Measurements from ENCODE around the gene USP6.
"Not testable (repeated sequence)": the region's sequence is repeated elsewhere in the genome, so short reads cannot be mapped to it uniquely, and the experiment has no call there.

Gene USP6

DNA sequence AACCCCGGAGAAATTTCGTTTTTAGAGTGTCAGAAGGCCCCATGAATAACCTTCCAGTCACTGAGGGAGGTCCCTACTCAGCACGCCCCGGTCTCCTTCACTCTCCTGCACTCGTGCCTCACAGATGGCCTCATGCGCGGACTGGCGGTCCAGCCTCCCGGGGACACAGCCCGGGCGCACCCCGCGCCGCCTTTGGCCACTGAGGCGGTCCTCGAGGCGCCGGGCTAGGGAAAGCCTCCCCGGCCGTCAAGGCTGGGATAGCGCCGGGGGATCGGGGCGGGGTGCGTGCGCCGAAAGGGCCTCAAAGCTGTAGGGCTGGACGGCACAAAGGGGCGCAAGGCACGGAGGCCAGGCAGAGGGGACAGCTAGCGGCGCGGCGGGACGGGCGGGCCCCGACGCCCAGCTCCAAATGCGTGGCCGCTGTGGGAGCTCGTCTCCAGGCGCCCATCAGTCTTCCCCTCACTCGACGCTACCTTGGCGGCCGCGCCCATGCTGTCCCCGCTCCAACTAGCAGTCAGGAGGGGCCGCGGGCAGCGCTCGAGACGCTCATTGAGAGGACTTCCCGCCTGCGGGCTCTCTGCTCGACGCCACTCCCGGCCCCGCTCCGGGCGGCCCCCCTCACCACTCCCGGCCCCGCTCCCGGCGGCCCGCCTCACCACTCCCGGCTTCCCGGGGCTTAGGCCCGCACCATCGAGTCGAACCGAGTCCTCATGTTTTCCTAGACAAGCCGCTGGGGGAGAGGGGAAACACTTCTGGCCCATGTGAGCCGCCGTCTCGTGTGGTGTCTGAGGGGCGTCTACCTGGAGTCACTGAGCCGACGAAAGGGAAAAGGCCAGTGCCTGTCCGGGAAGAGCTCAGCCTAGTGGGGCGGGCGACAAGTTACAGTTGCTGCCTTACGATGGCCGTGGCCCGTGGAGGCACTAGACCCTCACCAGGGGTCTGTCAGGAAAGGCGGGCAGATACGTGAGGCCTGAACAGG is at the start of gene USP6:
Gene USP6, plus strand, starts transcription at position 360 of the 979 bp plus-strand sequence. CDS start 14,336 bp downstream, outside the sequence.
- no peak for DNase-seq (ENCODE audit: low read depth)

DNA sequence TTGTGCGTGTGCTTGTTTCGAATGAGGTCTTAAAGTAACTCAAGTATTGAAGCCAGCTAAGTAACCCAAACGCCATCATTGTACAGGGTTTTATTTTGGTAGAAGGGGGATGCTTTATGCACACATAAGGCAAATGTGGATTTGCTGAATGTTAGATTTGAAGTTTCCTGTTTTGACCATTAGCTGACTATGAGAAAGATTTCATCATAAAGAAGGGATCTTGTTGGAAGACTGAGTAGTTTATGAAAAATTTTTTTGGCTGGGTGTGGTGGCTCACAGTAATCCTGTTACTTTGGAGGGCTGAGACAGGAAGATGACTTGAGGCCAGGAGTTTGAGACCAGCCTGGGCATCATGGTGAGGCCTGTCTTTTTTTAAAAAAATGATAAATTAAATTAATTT is 47.6 kb upstream of the USP6 start:
- DNase-seq (ENCODE audit: low read depth), result no peak

DNA sequence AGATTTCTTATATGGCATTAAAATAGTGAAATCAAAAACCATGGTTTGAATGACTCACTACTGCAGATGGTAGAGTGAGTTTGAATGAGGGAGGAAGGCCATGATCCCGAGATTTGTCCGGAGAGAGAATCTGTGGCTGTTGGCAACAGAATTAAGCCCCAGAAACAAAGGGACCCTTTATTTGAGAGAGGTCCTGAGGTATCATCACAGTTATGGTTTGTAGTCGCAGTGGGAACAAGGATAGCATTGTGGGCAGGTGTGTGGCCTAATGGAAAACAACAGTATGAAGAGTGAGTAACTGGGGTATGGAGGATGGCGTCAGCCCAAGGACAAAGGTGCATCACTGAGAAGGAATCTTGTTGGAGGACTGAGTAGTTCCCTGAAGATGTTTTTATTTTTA is 46.1 kb upstream of the USP6 start:
- DNase-seq (ENCODE audit: low read depth), result no peak

DNA sequence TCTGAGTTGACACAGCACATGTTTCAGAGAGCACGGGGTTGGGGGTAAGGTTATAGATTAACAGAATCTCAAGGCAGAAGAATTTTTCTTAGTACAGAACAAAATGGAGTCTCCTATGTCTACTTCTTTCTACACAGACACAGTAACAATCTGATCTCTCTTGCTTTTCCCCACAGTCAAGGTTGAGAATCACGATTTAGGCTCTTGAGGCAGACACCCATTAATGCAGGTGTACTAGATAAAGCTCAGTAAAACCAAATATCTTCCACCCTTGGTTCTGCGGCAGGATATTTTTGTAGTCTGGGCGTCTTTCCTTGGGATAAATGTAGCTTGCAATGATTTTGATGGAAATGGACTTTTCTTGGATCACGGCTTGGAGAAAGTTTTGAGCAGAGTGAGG is 40.4 kb upstream of the USP6 start:
- DNase-seq (ENCODE audit: low read depth), result not testable (repeated sequence)

DNA sequence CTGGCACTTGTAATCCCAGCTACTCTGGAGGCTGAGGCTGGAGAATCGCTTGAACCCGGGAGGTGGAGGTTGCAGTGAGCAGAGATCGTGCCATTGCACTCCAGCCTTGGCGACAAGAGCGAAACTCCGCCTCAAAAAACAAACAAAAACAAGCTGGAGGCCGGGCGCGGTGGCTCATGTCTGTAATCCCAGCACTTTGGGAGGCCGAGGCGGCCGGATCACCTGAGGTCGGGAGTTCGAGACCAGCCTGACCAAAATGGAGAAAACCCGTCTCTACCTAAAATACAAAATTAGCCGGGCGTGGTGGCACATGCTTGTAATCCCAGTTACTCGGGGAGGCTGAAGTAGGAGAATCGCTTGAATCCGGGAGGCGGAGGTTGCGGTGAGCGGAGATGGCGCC is 38.6 kb upstream of the USP6 start:
- not testable (repeated sequence) for DNase-seq (ENCODE audit: low read depth)

DNA sequence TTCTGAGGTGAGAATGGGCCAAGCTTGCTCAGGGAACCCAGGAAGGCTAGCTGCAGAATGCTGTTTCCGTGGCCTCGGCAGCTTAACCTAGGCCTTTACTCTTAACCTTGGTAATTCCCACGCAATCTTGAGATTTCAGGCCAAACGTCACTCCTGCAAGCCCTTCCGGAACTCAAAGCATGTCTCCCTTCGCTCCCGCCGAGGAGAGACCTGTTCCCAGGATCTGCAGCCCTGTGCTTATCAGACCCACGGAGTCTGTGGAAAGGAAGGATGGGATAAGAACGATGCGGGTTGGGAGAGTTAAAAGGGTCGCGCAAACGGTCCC is 38.1 kb upstream of the USP6 start:
- no peak for DNase-seq (ENCODE audit: low read depth)

DNA sequence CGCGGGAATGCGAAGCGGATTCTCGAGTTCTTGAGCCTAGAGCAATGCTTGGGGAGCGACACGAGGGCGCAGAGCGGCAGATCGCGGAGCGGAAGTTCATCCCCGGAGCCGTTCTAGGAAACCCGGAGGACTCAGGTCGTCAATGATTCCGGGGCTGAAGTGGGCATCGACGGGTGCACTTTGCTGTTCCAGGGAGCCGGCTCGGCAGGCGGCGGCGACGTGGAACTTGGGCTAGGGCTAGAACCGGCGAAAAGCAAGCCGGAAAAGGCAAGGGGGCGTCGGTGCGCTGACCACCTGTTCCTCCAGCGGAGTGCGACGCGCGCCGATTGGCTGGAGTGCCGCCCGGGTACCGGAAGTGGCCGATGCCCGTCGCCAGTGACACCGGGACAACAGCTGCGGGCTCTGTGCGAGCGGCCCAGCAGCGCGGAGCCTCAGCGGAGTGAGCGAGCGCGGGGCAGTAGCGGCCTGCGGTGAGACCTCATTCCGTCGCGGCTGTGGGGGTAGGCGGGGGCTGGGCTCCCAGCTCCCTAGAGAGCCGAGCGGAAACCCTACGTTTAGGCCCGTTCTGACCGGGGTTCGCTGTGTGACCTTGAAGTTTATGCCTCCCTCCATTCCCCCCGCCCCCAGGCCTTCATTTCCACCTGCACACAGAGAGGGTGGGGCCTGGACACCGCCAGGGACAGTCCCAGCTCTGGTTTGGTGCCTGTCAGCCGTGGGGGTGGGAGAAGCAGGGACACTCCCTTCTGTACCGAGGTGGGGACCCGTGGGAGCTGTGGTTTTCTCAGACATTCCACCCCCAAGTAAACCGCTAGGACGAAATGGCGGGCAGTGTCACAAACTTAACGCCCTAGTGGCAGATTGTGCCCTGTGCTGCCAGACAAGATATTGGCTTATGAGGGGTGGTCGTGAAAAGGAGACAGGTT is 37.5 kb upstream of the USP6 start, which contains the start of gene ZFP3:
Gene ZFP3, plus strand, starts transcription at position 362 of the 923 bp plus-strand sequence. CDS start 13,038 bp downstream, outside the sequence.
- DNase-seq (ENCODE audit: low read depth), result peak; percentile 51

DNA sequence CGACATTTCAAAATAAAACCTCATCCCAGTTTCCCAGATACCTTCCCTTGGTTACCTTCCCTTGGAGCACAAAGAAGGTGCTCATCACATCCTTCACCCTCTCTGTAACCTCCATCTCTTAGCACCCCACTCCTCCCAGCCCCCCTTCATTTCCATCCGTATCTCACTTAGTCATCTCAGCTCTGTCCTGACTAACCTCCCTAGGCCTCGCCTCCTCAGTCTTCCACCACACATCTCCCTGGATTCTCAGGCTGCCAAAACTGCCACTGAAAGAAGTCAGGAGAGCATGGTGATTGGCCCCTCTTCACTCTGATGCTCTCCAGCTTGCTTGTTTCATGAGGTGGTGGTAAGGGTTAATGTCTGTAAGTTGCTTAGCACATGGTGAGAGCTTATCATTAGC is 35.2 kb upstream of the USP6 start:
- DNase-seq (ENCODE audit: low read depth), result no peak

DNA sequence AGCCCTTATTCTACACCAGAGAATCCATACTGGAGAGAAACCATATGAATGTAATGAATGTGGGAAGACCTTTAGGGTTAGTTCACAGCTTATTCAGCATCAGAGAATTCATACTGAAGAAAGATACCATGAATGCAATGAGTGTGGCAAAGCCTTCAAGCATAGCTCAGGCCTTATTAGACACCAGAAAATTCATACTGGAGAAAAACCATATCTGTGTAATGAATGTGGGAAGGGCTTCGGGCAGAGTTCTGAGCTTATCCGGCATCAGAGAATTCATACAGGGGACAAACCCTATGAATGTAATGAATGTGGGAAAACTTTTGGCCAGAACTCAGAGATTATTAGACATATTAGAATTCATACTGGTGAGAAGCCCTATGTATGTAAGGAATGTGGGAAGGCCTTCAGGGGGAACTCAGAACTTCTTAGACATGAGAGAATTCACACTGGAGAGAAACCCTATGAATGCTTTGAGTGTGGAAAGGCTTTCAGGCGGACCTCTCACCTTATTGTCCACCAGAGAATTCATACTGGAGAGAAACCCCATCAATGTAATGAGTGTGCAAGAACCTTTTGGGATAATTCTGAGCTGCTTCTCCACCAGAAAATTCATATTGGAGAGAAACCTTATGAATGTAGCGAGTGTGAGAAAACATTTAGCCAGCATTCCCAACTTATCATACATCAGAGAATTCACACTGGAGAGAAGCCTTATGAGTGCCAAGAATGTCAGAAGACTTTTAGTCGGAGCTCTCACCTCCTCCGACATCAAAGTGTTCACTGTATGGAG is 23.4 kb upstream of the USP6 start:
- no peak for DNase-seq (ENCODE audit: low read depth)

DNA sequence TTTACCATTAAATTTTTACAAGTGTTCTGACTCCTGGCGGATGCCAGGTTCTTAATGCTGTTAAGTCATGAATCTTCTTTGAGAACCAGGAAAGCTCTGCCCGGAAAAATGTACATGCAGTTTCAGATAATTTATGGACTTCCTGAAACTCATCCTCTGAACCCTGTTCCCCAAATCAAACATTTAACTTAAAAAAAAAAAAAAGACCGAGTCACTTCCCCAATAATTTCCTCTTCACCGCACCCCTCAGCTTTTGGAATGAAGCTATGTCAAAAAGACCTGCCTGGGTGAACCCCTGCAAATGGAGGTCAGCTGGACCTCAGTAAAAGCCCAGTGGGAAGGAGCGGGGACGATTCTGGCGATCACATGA is 19.1 kb upstream of the USP6 start:
- no peak for DNase-seq (ENCODE audit: low read depth)

DNA sequence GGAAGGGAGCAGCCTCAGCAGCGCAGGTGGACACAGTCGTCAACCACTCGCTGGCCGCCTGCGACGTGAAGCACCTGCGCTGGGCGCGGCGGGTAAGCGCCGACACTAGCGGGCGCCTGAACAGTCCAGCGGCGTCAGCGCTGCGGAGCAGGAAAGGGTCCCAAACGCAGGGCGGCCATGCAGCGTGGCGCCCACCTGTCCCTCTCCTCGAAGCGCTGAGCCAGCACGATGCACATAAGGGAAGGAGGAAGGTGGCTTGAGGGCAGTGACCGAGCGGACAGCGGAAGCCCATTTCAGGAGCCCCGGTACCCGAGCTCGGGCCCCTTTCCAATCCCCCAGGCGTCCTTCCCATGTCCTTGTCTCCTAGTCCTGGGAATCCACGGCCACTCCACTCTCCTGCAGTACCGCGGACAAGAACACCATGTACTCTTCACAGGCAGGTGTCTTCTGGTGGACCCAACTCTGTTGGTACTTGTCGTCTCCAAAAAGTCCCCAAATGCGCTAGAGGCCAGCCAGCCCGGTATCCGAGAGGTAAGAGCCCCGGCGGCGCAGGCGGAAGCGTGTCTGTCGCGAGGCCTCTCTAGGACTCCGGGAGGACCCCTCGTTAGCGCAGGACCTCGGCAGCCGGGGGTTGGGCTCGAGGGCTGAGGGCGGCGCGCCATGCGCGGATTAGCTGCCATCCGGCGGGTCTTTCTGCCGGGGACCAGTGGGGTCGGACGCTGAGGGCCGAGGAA is 18.6 kb upstream of the USP6 start:
- peak; percentile 41 for DNase-seq (ENCODE audit: low read depth)

DNA sequence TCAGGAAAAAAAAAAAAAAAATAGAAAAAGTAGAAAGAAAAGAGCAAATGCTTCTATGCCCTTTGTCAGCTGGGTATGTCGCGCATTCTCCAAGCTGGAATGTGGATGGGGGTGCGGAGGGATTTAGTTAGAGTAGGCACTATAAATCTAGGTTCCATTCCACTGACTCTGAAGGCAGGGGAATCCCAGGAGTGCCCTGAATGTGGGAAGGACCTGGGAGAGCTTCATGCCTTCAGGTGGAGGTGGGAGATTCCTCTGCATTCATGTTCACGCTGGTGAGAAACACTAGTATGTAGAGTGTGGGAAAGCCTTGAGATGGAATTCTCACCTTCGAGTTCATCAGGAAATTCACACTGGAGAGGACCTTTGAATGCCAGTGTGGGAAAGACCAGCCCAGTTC is 16.6 kb upstream of the USP6 start:
- DNase-seq (ENCODE audit: low read depth), result no peak

DNA sequence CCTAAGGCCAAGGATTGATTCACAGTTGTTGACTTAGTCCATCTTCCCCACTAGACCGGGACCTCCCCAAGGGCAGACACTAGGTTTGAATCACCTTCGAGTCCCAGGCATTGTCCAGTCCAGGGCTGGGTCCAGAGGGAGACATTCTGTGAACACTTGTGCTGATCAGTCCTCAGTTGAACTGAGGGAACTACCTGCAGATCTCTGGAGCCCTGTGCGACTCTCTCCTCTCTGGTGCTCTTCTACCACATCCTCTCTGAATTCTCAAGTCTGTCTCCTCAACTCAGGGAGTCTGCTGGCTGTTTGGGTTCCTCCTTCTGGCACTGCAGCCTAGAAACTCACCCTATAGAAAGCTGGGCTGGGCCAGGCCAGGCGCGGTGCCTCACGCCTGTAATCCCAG is 15.0 kb upstream of the USP6 start:
- DNase-seq (ENCODE audit: low read depth), result no peak

DNA sequence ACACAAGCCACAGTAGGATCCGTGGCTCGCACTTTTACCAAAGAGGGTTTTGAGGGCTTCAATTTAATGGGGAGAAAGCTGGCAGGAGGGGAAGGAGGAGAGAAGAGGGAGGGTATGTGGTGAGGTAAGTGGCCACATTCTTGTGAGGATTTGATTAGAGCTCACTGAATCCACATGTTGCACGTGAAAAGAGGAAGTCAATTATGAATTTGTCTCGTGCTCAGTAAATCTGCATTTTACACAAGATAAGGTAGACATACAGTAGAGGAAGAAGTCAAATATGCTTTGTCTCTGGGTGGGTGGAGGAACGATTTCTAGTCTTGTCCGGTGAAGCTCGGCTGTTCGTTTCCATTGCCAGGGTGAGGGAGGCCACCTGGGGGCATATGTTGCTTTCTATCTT is 5.0 kb upstream of the USP6 start:
- DNase-seq (ENCODE audit: low read depth), result no peak

DNA sequence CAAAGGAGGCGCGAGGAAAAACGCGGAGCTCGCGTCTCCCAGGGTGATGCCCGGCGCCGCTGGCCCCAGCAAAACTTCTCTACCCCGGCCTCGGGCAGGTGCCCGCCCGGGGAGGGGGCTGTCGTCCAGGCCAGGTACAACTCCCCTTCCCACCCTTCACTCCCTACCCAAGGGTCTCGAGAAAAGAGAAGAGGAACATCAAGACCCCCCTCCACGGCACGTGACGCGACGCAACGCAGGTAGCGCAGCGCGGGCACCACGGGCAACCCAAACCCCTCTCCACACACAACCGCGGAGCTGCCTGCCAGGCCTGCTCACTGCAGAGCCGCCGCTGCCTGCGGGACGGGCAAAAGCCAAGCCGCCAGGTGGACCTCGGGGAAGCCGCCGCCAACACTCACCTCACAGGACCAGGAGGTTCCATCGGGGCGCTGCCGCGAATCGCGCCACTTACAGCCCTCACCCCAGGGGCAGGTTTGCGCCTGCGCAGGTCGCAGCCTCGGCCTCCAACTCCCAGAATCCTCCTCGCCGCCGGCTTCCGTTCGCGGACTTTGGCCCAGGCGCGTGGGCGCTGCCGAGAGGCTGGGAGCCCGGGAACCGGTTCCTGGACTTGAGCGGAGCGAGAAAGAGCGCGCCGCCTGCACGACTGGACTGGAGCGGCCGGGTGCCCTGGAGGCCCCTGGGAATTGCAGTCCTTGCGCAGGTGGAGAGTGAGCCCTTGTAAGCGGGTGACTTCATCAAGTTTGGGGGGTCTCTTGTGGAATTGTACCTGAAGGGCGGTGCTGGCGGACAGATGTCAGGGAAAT is 4.2 kb upstream of the USP6 start, which contains the start of gene ZNF232:
Gene ZNF232, minus strand, starts transcription at position 477 of the 803 bp plus-strand sequence. Its CDS starts 56 bp downstream, at position 421.
- DNase-seq (ENCODE audit: low read depth), result peak; percentile 87

DNA sequence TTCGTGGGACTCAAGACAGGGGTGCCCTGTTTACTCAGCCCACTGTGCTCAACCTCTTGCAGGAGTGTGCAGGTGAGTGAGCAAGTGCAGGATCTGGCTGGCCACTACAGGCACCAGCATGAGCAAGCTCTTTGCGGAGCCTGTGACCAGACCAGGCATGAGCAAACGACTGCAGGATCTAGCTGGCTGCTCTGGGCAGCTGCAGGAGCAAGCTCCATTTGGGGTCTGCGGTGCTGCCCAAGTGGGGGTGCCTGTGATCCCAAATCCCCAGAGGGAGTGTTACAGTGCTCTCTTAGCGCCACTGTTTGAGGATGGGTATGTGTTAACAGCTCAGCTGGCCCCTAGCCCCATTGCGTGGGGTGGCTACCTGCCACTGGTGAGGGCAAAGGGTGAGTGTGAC is 2.4 kb downstream of the USP6 start:
- DNase-seq (ENCODE audit: low read depth), result no peak

DNA sequence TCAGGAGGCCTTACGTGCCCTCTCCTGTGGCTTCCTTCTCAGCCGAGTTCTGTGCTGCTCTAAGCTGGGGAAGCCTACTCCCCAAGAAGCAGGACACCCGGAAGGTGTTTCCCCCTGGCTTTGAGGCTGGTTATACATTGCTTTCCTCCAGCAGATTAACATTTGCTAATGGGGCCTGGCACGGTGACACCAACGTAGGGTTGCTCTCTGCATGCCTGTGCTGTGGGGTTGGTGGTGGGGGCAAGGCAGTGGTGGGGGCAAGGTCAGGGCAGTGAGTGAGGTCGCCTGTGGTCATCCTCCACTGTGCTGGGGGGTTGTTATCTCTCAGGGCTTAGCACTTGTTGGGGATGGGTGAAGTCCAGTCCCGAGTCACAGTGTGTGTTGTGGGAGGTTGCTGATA is 4.2 kb downstream of the USP6 start:
- DNase-seq (ENCODE audit: low read depth), result no peak

DNA sequence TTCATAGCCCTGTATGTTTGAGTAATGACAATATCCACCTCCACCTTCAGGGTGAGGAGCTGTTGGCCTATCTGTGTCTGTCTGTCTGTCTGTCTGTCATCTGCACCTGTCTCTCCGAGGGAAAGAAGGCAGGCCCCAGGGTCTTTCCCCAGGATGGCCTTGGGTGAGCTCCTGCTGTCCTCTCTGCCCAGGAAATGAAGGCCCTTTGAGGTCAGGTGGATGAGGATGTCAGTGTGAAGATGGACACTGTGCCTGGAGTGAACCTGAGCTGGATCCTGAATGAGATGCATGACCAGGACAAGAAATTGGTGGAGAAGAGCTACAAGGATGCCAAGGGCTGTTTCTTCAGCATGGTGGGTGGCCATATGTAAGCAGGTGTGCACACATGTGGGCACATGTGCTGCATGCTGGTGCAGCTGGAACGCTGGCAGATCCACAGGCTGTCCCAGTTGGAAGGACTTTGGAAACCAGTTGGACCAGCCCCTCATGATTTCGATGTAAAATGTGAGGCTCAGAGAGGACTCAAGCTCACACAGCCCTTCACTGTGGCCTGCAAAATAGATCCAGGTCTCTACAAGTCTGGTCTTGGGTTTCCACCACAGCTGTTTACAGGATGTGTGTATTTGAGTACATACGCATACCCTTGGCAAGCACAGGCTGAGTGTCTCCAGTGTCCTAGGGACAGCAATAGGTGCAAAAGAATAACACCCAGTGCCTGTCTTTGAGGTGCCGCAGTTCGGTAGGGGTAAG is 4.8 kb downstream of the USP6 start:
- not testable (repeated sequence) for DNase-seq (ENCODE audit: low read depth)

DNA sequence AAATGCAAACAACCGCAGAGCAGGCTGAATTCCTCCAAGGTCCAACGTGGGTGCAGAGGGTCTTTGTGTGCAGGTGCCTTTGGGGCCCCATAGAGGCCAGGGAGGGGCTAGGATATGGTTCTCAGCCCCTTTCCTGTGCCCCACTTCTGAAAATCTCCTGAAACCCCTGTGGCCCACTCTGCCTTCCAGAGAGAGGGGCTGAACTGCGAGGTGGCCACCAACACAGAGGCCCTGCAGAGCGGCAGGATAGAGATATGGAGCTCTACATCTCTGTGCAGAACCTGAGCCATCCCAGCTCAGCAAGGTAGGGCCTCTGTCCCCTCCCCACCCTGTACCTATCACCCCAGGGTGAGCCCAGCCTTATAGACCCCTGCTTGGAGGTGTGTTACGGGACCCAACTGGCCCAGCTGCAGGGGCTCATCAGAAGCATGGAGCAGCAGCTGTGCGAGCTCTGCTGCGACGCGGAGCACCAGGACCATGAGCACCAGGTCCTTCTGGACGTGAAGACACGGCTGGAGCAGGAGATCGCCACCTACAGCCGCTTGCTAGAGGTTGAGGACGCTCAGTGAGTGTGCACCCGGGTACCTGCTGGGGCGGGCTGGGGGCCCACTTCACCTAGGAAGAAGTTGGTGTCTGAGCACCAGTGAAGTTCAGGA is 5.5 kb downstream of the USP6 start:
- no peak for DNase-seq (ENCODE audit: low read depth)

Data from activated T-cell treated with anti-CD3 and anti-CD28 coated beads for 1 hour (primary cell).